IPS-NIHi11 (cell line): ENCODE data around the gene PRXL2B.
"Not testable (repeated sequence)": the region's sequence is repeated elsewhere in the genome, so short reads cannot be mapped to it uniquely, and the experiment has no call there.

Source experiments
- DNase-seq: peaks from one replicate; pipeline ENCODE4 v3.0.0; 2012; ENCODE audit warnings: mixed read lengths, low spot score

Gene PRXL2B

GRCh38 chr1:2614145-2614544 lies 27.6 kb downstream of the PRXL2B start:
- no peak for DNase-seq

GRCh38 chr1:2617971-2618470 lies 31.4 kb downstream of the PRXL2B start:
- no peak for DNase-seq

- DNase-seq: no peak
Observed at GRCh38 chr1:2623571-2624337, 37.2 kb downstream of the PRXL2B start.

- no peak for DNase-seq
Observed at GRCh38 chr1:2624735-2625300, 38.2 kb downstream of the PRXL2B start.

GRCh38 chr1:2625311-2625710 lies 38.7 kb downstream of the PRXL2B start:
- no peak for DNase-seq

GRCh38 chr1:2625748-2626147 lies 39.2 kb downstream of the PRXL2B start:
- DNase-seq: not testable (repeated sequence)

- no peak for DNase-seq
Observed at GRCh38 chr1:2627746-2628145, 41.2 kb downstream of the PRXL2B start.

GRCh38 chr1:2628191-2628932 lies 41.8 kb downstream of the PRXL2B start:
- no peak for DNase-seq

GRCh38 chr1:2628933-2629626 lies 42.5 kb downstream of the PRXL2B start:
- DNase-seq: peak; percentile 44

- DNase-seq: no peak
Observed at GRCh38 chr1:2629627-2630497, 43.3 kb downstream of the PRXL2B start.

- no peak for DNase-seq
Observed at GRCh38 chr1:2630498-2631135, 44.0 kb downstream of the PRXL2B start.

- DNase-seq: no peak
Observed at GRCh38 chr1:2631136-2632050, 44.8 kb downstream of the PRXL2B start.

GRCh38 chr1:2632051-2632430 lies 45.5 kb downstream of the PRXL2B start:
- DNase-seq: no peak

GRCh38 chr1:2632561-2633361 lies 46.2 kb downstream of the PRXL2B start, which contains the start of gene MMEL1:
MMEL1 (minus strand) TSS chr1:2633016; CDS start chr1:2629484, 3,532 bp downstream.
- peak; percentile 42 for DNase-seq

- DNase-seq: no peak
Observed at GRCh38 chr1:2633366-2633935, 46.9 kb downstream of the PRXL2B start.

GRCh38 chr1:2633936-2634491 lies 47.4 kb downstream of the PRXL2B start:
- DNase-seq: no peak

- DNase-seq: no peak
Observed at GRCh38 chr1:2635361-2636010, 48.9 kb downstream of the PRXL2B start.

- DNase-seq: no peak
Observed at GRCh38 chr1:2636733-2637132, 50.2 kb downstream of the PRXL2B start.
